HepG2 (cell line): ENCODE results near the gene ST6GALNAC4. TPM values are rescaled to one million over a fixed set of nuclear protein-coding genes. Genes with fewer than 3 reads are reported as not detected.

Experiments used
- CCAR2 ChIP-seq: fragments of 200-400 bp; formaldehyde crosslinking; optimal IDR thresholded peaks from 2 replicates; pipeline ENCODE3; 2018; ENCODE audit warnings: low read depth, mild to moderate bottlenecking, low read length, moderate library complexity
- CCDC6 ChIP-seq: sonication (generic); formaldehyde crosslinking; IDR thresholded peaks from 2 replicates; pipeline ENCODE4 v1.8.1; 2022; ENCODE audit warnings: mild to moderate bottlenecking, missing genetic modification reagents, moderate library complexity
- GATA4 ChIP-seq: sonication (generic); IDR thresholded peaks from 2 replicates; pipeline ENCODE4 v1.6.1; 2016; ENCODE audit warnings: antibody characterized with exemption, low read depth, borderline replicate concordance
- HES4 ChIP-seq: sonication (generic); formaldehyde crosslinking; IDR thresholded peaks from 2 replicates; pipeline ENCODE4 v1.9.0; 2021; ENCODE audit warnings: mild to moderate bottlenecking, missing genetic modification reagents, borderline replicate concordance
- MED1 ChIP-seq: sonication (generic); formaldehyde crosslinking; IDR thresholded peaks from 2 replicates; pipeline ENCODE4 v1.4.0; 2020; ENCODE audit warnings: missing genetic modification reagents
- POGZ ChIP-seq: sonication (generic); formaldehyde crosslinking; IDR thresholded peaks from 2 replicates; pipeline ENCODE4 v1.4.0; 2020; ENCODE audit warnings: mild to moderate bottlenecking, missing genetic modification reagents
- RBFOX2 ChIP-seq: fragments of 200-400 bp; formaldehyde crosslinking; IDR thresholded peaks from 2 replicates; pipeline ENCODE4 v1.6.1; 2017; ENCODE audit warnings: low read depth, mild to moderate bottlenecking, low read length
- RFXANK ChIP-seq: IDR thresholded peaks from 2 replicates; pipeline ENCODE4 v1.6.1; 2016
- SRY ChIP-seq: sonication (generic); formaldehyde crosslinking; IDR thresholded peaks from 2 replicates; pipeline ENCODE4 v1.8.0; 2022; ENCODE audit warnings: mild to moderate bottlenecking, missing genetic modification reagents
- TAF1 ChIP-seq: sonication (generic); formaldehyde crosslinking; IDR thresholded peaks from 2 replicates; pipeline ENCODE4 v1.4.0; 2020; ENCODE audit warnings: missing genetic modification reagents
- ZNF317 ChIP-seq: sonication (generic); formaldehyde crosslinking; IDR thresholded peaks from 2 replicates; pipeline ENCODE4 v1.5.0; 2020; ENCODE audit warnings: mild to moderate bottlenecking, missing genetic modification reagents
- ZNF354B ChIP-seq: sonication (generic); formaldehyde crosslinking; IDR thresholded peaks from 2 replicates; pipeline ENCODE4 v1.8.0; 2022; ENCODE audit warnings: mild to moderate bottlenecking, missing genetic modification reagents
- ZNF546 ChIP-seq: sonication (generic); formaldehyde crosslinking; conservative IDR thresholded peaks from 2 replicates; pipeline ENCODE4 v1.8.1; 2023; ENCODE audit warnings: mild to moderate bottlenecking, missing genetic modification reagents
- ZNF709 ChIP-seq: sonication (generic); formaldehyde crosslinking; IDR thresholded peaks from 2 replicates; pipeline ENCODE4 v1.5.0; 2020; ENCODE audit warnings: mild to moderate bottlenecking, missing genetic modification reagents
- ZSCAN31 ChIP-seq: sonication (generic); formaldehyde crosslinking; IDR thresholded peaks from 2 replicates; pipeline ENCODE4 v1.5.0; 2020; ENCODE audit warnings: low read depth, mild to moderate bottlenecking, missing genetic modification reagents
- polyA plus RNA-seq, 8 experiments: library from polyadenylated mRNA; depleted of rRNA in 3 of 8; stranded (reverse) in 7 of 8; unstranded in 1 of 8; fragments of >200 nt; fragmentation: Illumina TruSeq in 4 of 8; extraction: Trizol in 4 of 8; gene quantifications; 2 replicates each; pipeline versions ENCODE4 v1.2.1 to v1.2.3, GENCODE V29; 2011 to 2016; ENCODE audit warnings: low read depth in 4 of 8, missing spikeins in 1 of 8, mixed read lengths in 1 of 8; ENCODE audit not compliant: insufficient read depth in 1 of 8
- total RNA-seq, 5 experiments: library from RNA; depleted of rRNA; stranded (reverse); fragments of >200 nt; fragmentation: Illumina TruSeq; extraction: Trizol; gene quantifications; 2 replicates each; pipeline ENCODE4 v1.2.3, GENCODE V29; 2016; ENCODE audit warnings: low read depth in 1 of 5
- TF ChIP-seq, protein P1 (sequence below): sonication (generic); formaldehyde crosslinking; IDR thresholded peaks from 2 replicates; pipeline ENCODE4 v1.5.1; 2020; ENCODE audit warnings: missing genetic modification reagents, mild to moderate bottlenecking, borderline replicate concordance
- TF ChIP-seq, protein P2 (sequence below): IDR thresholded peaks from 2 replicates; pipeline ENCODE4 v1.6.1; 2016; ENCODE audit warnings: missing biosample characterization, missing genetic modification reagents, low read depth
- TF ChIP-seq, protein P3 (sequence below): sonication (generic); formaldehyde crosslinking; IDR thresholded peaks from 2 replicates; pipeline ENCODE4 v1.4.0; 2020; ENCODE audit warnings: missing genetic modification reagents, mild to moderate bottlenecking, borderline replicate concordance
- TF ChIP-seq, protein P4 (sequence below): sonication (generic); formaldehyde crosslinking; IDR thresholded peaks from 2 replicates; pipeline ENCODE4 v1.4.0; 2020; ENCODE audit warnings: missing genetic modification reagents
- TF ChIP-seq, protein P5 (sequence below): sonication (generic); formaldehyde crosslinking; IDR thresholded peaks from 2 replicates; pipeline ENCODE4 v1.8.0; 2022; ENCODE audit warnings: missing genetic modification reagents, low read depth, mild to moderate bottlenecking, borderline replicate concordance
- TF ChIP-seq, protein P6 (sequence below), 2 experiments: fragments of 450-650 bp in 1 of 2; sonication (generic) in 1 of 2; formaldehyde crosslinking; IDR thresholded peaks; 2 replicates each; pipeline versions ENCODE4 v1.5.0 to v1.8.0; 2020 to 2022; ENCODE audit warnings: mild to moderate bottlenecking in 1 of 2, missing genetic modification reagents in 1 of 2
- TF ChIP-seq, protein P7 (sequence below): sonication (generic); formaldehyde crosslinking; IDR thresholded peaks from 2 replicates; pipeline ENCODE4 v1.4.0; 2020; ENCODE audit warnings: mild to moderate bottlenecking, missing genetic modification reagents

Gene ST6GALNAC4
- total and polyA plus RNA-seq, 2 of the 13 experiments (the other 11 are each of a cell fraction or from before 2014, with no cell fraction given) = 18.8 to 27.7 TPM

DNA sequence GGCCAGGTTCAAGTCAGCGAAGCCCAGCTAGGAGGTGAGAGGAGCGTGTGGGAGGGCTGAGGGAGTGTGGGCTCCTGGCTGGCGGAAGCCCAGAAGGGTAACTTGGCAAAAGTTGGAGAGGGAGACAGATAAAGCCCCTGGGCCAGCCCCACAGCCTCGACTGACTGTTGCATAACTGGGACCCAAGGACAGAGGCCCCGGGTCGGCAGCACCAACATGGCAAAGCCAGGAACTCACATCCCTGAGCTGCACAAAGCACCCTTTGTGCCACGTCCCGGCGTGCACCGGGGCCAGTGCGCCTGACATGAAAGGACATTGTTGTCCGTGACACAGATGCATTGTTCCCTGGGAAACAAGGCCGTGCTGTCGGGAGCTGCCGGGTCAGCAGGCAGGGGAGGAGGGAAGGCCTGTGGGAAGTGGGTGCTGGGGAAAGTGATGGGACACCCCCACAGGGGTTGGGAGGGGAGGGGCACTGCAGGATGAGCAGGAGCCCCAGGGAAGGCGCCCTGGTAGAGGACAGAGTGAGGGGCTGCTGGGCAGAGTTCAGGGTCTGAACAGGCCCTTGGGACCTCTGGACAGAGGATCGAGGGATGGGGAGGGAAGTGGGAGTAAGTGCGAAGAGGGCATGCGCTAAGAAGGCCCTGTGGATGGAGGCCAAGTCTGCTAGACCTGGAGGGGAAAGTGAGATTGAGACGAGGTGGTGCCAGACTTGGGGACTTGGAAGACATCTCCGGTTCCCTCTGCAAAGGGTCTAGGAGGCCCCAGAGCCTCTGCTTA, 33.9 kb upstream of the ST6GALNAC4 start (continued):
- TF ChIP-seq ZNF317 (CRISPR knock-in tag) = peak; percentile 85; the same call in 1 of the 2 replicates
- TF ChIP-seq CCAR2 = peak; percentile 68
- TF ChIP-seq ZNF354B (CRISPR knock-in tag) = no peak
- TF ChIP-seq POGZ (CRISPR knock-in tag) = peak; percentile 60
- TF ChIP-seq MED1 (CRISPR knock-in tag) = peak; percentile 92
- no peak for TF ChIP-seq CCDC6 (CRISPR knock-in tag)
- TF ChIP-seq GATA4 = no peak
- no peak for TF ChIP-seq RFXANK (CRISPR knock-in tag)
- TF ChIP-seq, protein P1, sequence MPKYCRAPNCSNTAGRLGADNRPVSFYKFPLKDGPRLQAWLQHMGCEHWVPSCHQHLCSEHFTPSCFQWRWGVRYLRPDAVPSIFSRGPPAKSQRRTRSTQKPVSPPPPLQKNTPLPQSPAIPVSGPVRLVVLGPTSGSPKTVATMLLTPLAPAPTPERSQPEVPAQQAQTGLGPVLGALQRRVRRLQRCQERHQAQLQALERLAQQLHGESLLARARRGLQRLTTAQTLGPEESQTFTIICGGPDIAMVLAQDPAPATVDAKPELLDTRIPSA (CRISPR knock-in tag) = no peak
- peak; percentile 69; the same call in 1 of the 2 replicates for TF ChIP-seq RBFOX2
- peak; percentile 89; the same call in 1 of the 2 replicates for TF ChIP-seq SRY
- TF ChIP-seq, protein P2, sequence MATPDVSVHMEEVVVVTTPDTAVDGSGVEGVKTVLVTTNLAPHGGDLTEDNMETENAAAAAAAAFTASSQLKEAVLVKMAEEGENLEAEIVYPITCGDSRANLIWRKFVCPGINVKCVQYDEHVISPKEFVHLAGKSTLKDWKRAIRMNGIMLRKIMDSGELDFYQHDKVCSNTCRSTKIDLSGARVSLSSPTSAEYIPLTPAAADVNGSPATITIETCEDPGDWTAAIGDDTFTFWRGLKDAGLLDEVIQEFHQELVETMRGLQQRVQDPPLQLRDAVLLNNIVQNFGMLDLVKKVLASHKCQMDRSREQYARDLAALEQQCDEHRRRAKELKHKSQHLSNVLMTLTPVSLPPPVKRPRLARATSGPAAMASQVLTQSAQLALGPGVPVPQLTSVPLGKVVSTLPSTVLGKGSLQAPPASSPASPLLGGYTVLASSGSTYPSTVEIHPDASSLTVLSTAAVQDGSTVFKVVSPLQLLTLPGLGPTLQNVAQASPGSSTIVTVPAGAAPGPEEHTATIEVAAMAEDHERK (CRISPR knock-in tag) = no peak
- peak; percentile 89 for TF ChIP-seq ZSCAN31 (CRISPR knock-in tag)
- TF ChIP-seq, protein P3, sequence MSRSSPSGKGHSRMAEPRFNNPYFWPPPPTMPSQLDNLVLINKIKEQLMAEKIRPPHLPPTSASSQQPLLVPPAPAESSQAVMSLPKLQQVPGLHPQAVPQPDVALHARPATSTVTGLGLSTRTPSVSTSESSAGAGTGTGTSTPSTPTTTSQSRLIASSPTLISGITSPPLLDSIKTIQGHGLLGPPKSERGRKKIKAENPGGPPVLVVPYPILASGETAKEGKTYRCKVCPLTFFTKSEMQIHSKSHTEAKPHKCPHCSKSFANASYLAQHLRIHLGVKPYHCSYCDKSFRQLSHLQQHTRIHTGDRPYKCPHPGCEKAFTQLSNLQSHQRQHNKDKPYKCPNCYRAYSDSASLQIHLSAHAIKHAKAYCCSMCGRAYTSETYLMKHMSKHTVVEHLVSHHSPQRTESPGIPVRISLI (CRISPR knock-in tag) = no peak
- TF ChIP-seq TAF1 = peak; percentile 56; the same call in 1 of the 2 replicates
- TF ChIP-seq, protein P4, sequence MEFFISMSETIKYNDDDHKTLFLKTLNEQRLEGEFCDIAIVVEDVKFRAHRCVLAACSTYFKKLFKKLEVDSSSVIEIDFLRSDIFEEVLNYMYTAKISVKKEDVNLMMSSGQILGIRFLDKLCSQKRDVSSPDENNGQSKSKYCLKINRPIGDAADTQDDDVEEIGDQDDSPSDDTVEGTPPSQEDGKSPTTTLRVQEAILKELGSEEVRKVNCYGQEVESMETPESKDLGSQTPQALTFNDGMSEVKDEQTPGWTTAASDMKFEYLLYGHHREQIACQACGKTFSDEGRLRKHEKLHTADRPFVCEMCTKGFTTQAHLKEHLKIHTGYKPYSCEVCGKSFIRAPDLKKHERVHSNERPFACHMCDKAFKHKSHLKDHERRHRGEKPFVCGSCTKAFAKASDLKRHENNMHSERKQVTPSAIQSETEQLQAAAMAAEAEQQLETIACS (CRISPR knock-in tag) = no peak
- no peak for TF ChIP-seq ZNF546 (CRISPR knock-in tag)
- TF ChIP-seq, protein P5, sequence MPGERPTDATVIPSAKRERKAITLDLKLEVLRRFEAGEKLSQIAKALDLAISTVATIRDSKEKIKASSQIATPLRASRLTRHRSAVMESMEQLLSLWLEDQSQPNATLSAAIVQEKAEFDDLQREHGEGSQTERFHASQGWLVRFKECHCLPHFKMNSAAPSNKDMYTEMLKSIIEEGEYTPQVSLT (CRISPR knock-in tag) = no peak; the same call in 1 of the 2 replicates
- TF ChIP-seq, protein P6, sequence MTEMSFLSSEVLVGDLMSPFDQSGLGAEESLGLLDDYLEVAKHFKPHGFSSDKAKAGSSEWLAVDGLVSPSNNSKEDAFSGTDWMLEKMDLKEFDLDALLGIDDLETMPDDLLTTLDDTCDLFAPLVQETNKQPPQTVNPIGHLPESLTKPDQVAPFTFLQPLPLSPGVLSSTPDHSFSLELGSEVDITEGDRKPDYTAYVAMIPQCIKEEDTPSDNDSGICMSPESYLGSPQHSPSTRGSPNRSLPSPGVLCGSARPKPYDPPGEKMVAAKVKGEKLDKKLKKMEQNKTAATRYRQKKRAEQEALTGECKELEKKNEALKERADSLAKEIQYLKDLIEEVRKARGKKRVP (CRISPR knock-in tag; IDR thresholded peaks at IDR 0.05) = peak in 1 of 2 experiments; percentile 73; a peak in 2 of 4 replicates
- TF ChIP-seq, protein P7, sequence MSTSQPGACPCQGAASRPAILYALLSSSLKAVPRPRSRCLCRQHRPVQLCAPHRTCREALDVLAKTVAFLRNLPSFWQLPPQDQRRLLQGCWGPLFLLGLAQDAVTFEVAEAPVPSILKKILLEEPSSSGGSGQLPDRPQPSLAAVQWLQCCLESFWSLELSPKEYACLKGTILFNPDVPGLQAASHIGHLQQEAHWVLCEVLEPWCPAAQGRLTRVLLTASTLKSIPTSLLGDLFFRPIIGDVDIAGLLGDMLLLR (CRISPR knock-in tag) = 0 out of 2 replicates have a peak, but pooled peaks have one; percentile 28
- peak; percentile 88 for TF ChIP-seq ZNF709 (CRISPR knock-in tag)
- no peak for TF ChIP-seq HES4
